Bronchial epithelial cell (primary cell): ENCODE measurements around the gene APLF. TPM values are rescaled to one million over a fixed set of nuclear protein-coding genes. Genes with fewer than 3 reads are reported as not detected.

Experiments used
- DNase-seq: peaks from one replicate; pipeline ENCODE4 v3.0.0-alpha.2; 2010; ENCODE audit warnings: low read depth
- FAIRE-seq: peaks from 2 replicates; lab custom pipeline; 2011; peaks lifted over from hg19 to GRCh38; lab: Jason Lieb, UNC
- H3K27me3 ChIP-seq: 2 replicates; pipeline ENCODE4 v1.5.1; 2011; ENCODE audit warnings: low read length; ENCODE audit not compliant: control insufficient read depth, insufficient read depth
- H3K36me3 ChIP-seq: 2 replicates; pipeline ENCODE4 v1.5.1; 2011; ENCODE audit warnings: low read length; ENCODE audit not compliant: control insufficient read depth, insufficient read depth
- H3K4me3 ChIP-seq: 2 replicates; pipeline ENCODE4 v1.5.1; 2011; ENCODE audit warnings: mild to moderate bottlenecking, low read depth, low read length, control low read depth
- CTCF ChIP-seq: IDR thresholded peaks from 2 replicates; pipeline ENCODE4 v1.5.1; 2011; ENCODE audit warnings: mild to moderate bottlenecking, moderate library complexity, low read length, control low read depth, inconsistent platforms; ENCODE audit not compliant: insufficient read depth, severe bottlenecking
- total RNA-seq: library from RNA; depleted of rRNA; stranded (reverse); fragments of >200 nt; gene quantifications from 2 replicates; pipeline ENCODE4 v1.2.1, GENCODE V29; 2014

APLF gene
- total RNA-seq, 1 donor from 2014 or later: 4.2 TPM

DNA sequence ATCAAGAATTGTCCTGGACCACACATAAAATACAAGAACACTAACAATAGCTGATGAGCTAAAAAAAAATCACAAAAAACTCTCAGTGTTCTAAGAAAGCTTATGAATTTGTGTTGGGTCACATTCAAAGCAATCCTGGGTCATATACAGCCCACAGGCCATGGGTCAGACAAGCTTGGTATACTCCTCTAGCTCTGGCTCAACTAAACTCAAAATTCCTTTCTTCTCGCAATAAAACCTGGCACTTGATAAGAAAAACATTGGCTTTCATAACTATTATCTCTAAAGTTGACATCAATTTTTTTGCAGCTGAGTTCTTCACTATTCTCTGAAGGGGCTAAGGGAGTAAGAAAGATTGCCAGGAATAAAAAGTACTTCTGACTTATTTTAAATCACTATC is 38.6 kb upstream of the APLF start:
- Histone ChIP-seq H3K36me3 (no peaks in the 10 kb centered on the region), H3K4me3 (no peak overlapping the region), H3K27me3 (no peaks in the 10 kb centered on the region)
- no peak for FAIRE-seq
- no peak for DNase-seq
- no peak for TF ChIP-seq CTCF

- no peaks in the 10 kb centered on the region for H3K36me3 ChIP-seq
- H3K4me3 ChIP-seq: no peak overlapping the region
- no peaks in the 10 kb centered on the region for H3K27me3 ChIP-seq
- TF ChIP-seq CTCF: no peak
- DNase-seq (peak; percentile 26), FAIRE-seq (no peak)
Observed at GRCh38 chr2:68429311-68429826, 38.0 kb upstream of the APLF start.

- DNase-seq (no peak), FAIRE-seq (no peak)
- no peak overlapping the region for H3K4me3 ChIP-seq
- no peak for TF ChIP-seq CTCF
- no peaks in the 10 kb centered on the region for H3K36me3 ChIP-seq
- H3K27me3 ChIP-seq: no peaks in the 10 kb centered on the region
Observed at GRCh38 chr2:68431316-68431972, 35.9 kb upstream of the APLF start.

- Histone ChIP-seq H3K27me3 (no peaks in the 10 kb centered on the region), H3K36me3 (no peaks in the 10 kb centered on the region), H3K4me3 (no peak overlapping the region)
- TF ChIP-seq CTCF: no peak
- DNase-seq (no peak), FAIRE-seq (no peak)
Observed at GRCh38 chr2:68432696-68433658, 34.4 kb upstream of the APLF start.

DNA sequence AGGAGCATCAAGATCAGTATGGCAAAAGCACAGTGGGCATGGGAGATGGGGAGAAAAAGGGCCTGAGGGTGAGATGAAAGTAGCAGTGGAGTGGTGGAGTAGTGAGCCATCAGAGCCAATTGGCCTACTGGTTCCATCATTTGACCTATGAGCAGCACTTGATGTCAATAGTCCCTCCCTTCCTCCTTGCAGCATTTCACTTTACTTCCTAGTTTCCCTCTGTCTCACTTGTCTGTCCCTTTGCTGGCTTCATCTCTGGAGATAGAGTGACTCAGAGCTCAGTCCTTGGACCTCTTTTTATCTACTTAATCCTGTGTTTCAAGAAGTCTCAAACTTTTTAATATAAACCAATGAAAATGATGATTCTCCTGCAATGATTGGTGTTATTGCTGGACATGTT is 32.4 kb upstream of the APLF start:
- no peak for TF ChIP-seq CTCF
- H3K4me3 ChIP-seq: no peak overlapping the region
- H3K36me3 ChIP-seq: no peaks in the 10 kb centered on the region
- no peaks in the 10 kb centered on the region for H3K27me3 ChIP-seq
- FAIRE-seq: no peak
- no peak for DNase-seq
